ENCODE data around the gene SDHC. TPM values are rescaled to one million over a fixed set of nuclear protein-coding genes. Genes with fewer than 3 reads are reported as not detected.

The SDHC gene
- total RNA-seq, 2 experiments from 2014 or later: 144 to 173 TPM

DNA sequence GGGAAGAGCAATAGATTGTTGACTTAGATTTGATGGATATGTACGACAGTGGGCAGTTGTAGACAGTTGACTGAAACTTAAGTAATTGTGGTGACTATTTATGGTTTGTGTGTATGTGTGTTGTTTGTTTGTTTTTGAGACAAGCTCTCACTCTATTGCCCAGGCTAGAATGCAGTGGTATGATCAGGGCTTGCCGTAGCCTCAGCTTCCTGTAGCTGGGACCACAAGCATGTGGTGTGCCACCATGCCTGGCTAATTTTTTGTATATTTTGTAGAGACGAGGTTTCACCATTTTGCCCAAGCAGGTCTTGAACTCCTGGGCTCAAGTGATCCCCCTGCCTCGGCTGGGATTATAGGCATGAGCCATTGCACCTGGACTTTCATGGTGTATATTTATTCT, 9.8 kb downstream of the SDHC start:
- Mint-ChIP-seq H3K9me3 (ENCODE audit: low read depth) (no peaks in the 10 kb centered on the region), H3K27me3 (no peaks in the 10 kb centered on the region), H3K4me3 (no peak overlapping the region), H3K27ac (peak overlapping the region; percentile 50), H3K4me1 (peaks cover 9% of the 10 kb centered on the region), H3K36me3 (peaks cover 19% of the 10 kb centered on the region)
- CTCF ChIA-PET: interaction anchor here (0.5 to 4.1 kb wide), 3 partner anchors 19 to 58 kb away, joined by 3 to 15 read pairs (median 3); no protein-coding TSS in a partner anchor
- DNase-seq (peak; percentile 73), ATAC-seq (peak; percentile 76)

DNA sequence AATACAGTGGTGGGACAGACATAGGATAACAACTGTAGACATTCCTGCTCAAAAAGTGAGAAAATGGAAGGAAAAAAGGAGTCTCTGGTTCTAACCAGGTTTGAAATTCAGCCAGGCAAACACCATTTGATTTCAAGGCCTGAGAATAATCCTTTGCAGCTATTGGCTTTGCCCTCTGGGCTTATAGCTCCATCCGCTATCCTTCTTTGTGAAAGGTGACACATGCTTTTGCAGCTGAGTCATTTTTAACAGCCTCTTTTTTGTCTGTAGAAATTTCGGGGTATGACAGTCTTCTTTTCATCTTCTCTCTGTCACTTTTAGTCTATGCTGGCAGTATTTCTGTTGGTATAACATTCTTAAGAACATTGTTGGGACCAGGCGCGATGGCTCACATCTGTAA, 16.2 kb downstream of the SDHC start:
- no peak overlapping the region for H3K4me3 Mint-ChIP-seq
- H3K36me3 Mint-ChIP-seq: peaks cover 37% of the 10 kb centered on the region
- DNase-seq (no peak), ATAC-seq (no peak)
- CTCF ChIA-PET: no interaction called here
- no peak overlapping the region for H3K27ac Mint-ChIP-seq
- no peaks in the 10 kb centered on the region for H3K9me3 Mint-ChIP-seq (ENCODE audit: low read depth)
- H3K4me1 Mint-ChIP-seq: no peaks in the 10 kb centered on the region
- no peaks in the 10 kb centered on the region for H3K27me3 Mint-ChIP-seq

DNA sequence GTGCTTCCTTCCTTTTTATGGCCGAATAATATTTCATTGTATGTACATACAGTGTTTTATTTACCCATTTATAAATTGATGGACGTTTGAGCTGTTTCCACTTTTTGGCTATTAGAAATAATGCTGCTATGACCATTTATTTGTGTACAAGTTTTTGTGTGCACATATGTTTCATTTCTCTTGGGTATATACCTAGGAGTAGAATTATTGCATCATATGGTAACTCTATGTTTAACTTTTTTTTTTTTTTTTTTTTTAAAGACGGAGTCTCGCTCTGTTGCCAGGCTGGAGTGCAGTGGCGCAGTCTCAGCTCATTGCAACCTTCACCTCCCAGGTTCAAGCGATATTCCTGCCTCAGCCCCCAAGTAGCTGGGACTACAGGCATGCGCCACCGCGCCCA, 19.0 kb downstream of the SDHC start:
- H3K9me3 Mint-ChIP-seq (ENCODE audit: low read depth): no peaks in the 10 kb centered on the region
- no peak overlapping the region for H3K4me3 Mint-ChIP-seq
- CTCF ChIA-PET: no interaction called here
- H3K4me1 Mint-ChIP-seq: no peaks in the 10 kb centered on the region
- ATAC-seq (no peak), DNase-seq (no peak)
- H3K27ac Mint-ChIP-seq: no peak overlapping the region
- H3K36me3 Mint-ChIP-seq: peaks cover 35% of the 10 kb centered on the region
- no peaks in the 10 kb centered on the region for H3K27me3 Mint-ChIP-seq

DNA sequence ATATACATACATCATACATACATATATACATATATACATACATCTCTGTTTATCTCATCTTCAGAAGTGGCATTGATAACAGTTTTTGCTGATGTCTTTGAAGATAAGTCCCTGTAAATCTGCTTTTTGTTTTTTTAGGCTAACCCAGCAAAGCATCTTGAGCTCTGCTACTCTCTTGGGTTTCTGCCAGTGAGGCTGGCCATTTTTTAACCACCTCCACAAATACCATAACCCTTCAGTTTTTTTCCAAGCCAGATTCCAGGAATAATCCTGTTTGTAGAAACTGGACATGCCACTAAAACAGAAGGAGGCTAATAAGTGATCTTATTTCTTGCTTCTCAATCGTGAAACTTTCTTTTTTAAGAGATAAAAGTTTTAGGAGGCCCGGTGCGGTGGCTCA, 21.6 kb downstream of the SDHC start:
- Mint-ChIP-seq H3K4me3 (no peak overlapping the region), H3K27ac (no peak overlapping the region), H3K27me3 (no peaks in the 10 kb centered on the region), H3K4me1 (no peaks in the 10 kb centered on the region), H3K36me3 (peaks cover 34% of the 10 kb centered on the region), H3K9me3 (ENCODE audit: low read depth) (no peaks in the 10 kb centered on the region)
- ATAC-seq: no peak
- CTCF ChIA-PET: interaction anchor here (1.2 kb wide), 1 partner anchor 46 kb away, joined by 4 read pairs; no protein-coding TSS in a partner anchor
- DNase-seq: no peak

DNA sequence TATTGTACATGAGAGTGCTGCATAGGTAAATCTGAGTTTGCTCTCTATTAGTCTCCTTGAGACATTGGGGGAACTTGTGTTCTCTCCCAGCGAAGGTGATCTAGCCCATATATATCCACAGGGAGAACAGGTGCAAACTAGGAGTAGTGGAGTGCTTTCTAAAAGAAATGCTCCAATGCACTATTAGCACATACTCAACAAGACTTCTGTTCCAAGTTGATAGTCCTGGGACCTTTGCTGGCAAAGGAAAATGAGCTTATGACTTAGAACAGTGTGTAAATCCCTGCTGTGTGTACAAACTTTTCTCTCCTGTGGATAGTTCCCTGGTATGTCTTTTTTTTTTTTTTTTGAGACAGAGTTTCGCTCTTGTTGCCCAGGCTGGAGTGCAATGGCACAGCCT, 28.0 kb downstream of the SDHC start:
- CTCF ChIA-PET: interaction anchor here (1.3 kb wide), 1 partner anchor 28 kb away, joined by 3 read pairs; the partner anchor contains the start of gene SDHC
- no peaks in the 10 kb centered on the region for H3K27me3 Mint-ChIP-seq
- peaks cover 23% of the 10 kb centered on the region for H3K36me3 Mint-ChIP-seq
- H3K27ac Mint-ChIP-seq: no peak overlapping the region
- H3K9me3 Mint-ChIP-seq (ENCODE audit: low read depth): no peaks in the 10 kb centered on the region
- no peak overlapping the region for H3K4me3 Mint-ChIP-seq
- no peak for ATAC-seq
- no peak for DNase-seq
- H3K4me1 Mint-ChIP-seq: no peaks in the 10 kb centered on the region

DNA sequence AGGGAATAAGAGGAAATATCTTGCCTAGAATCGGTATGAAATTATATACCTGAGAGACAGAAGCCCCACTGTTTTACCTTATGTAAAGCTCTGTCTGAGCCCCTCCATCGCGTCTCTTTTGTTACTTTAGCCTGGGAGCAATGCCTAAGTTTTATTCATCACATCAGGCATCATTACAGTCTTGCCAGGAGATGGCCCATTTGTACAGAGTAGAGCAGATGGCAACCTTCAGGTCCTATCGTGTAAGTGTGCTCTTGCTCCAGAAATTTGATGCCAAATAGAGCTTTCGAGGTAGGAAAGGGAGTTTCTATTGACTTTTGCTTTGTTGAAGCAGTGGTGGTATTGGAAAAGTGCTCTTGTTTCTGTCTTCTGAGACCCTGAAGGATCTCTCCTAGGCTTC, 28.6 kb downstream of the SDHC start:
- H3K27me3 Mint-ChIP-seq: no peaks in the 10 kb centered on the region
- H3K9me3 Mint-ChIP-seq (ENCODE audit: low read depth): no peaks in the 10 kb centered on the region
- CTCF ChIA-PET: interaction anchor here (1.3 kb wide), 1 partner anchor 29 kb away, joined by 3 read pairs; the partner anchor contains the start of gene SDHC
- no peaks in the 10 kb centered on the region for H3K4me1 Mint-ChIP-seq
- H3K36me3 Mint-ChIP-seq: peaks cover 22% of the 10 kb centered on the region
- DNase-seq (no peak), ATAC-seq (no peak)
- no peak overlapping the region for H3K4me3 Mint-ChIP-seq
- H3K27ac Mint-ChIP-seq: no peak overlapping the region

DNA sequence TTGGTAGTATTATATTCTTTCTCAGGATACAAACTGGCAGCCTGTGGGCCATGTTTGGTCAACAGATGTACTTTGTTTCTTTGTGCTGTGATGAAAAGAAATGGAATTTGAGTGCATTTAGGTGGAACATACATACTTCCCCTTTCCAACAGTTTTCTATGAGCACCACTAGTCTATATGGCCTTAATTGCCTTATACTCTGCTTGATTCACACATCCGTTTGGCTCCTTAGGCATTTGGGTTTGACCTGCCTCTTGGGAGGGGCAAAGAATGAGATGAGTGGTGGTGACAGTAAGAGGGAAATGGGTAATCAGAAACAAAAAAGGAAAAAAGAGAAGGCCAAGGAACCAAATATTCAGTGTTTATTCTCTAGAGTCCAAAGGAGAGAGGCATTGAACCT, 36.5 kb downstream of the SDHC start:
- Mint-ChIP-seq H3K9me3 (ENCODE audit: low read depth) (no peaks in the 10 kb centered on the region), H3K36me3 (peaks cover 16% of the 10 kb centered on the region), H3K4me3 (no peak overlapping the region), H3K27me3 (no peaks in the 10 kb centered on the region), H3K27ac (no peak overlapping the region), H3K4me1 (peaks cover 21% of the 10 kb centered on the region)
- CTCF ChIA-PET: no interaction called here
- DNase-seq (no peak), ATAC-seq (no peak)

DNA sequence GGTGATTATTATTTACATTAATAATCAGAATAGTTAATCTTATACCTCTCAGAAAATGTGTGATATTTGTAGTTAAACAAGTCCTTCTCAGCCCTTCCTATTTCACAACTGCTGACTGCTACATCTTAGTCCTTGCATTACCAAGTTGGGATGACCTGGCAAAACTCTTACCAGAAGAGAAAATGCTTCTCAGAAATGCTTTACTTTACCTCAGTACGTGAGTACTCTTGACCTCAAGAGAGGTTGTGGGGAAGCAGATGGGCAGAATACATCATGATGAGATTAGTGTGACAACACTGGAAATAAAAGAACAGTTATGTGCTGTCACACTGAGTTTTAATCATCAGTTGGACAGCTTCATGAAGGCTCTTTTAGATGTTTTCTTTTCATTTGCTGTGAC, 37.3 kb downstream of the SDHC start:
- peak; percentile 82 for ATAC-seq
- H3K27me3 Mint-ChIP-seq: no peaks in the 10 kb centered on the region
- peak; percentile 59 for DNase-seq
- peaks cover 21% of the 10 kb centered on the region for H3K4me1 Mint-ChIP-seq
- CTCF ChIA-PET: interaction anchor here (0.9 kb wide), 1 partner anchor 32 kb away, joined by 3 read pairs; no protein-coding TSS in a partner anchor
- no peaks in the 10 kb centered on the region for H3K9me3 Mint-ChIP-seq (ENCODE audit: low read depth)
- no peak overlapping the region for H3K4me3 Mint-ChIP-seq
- H3K27ac Mint-ChIP-seq: peak overlapping the region; percentile 77
- H3K36me3 Mint-ChIP-seq: peaks cover 17% of the 10 kb centered on the region

DNA sequence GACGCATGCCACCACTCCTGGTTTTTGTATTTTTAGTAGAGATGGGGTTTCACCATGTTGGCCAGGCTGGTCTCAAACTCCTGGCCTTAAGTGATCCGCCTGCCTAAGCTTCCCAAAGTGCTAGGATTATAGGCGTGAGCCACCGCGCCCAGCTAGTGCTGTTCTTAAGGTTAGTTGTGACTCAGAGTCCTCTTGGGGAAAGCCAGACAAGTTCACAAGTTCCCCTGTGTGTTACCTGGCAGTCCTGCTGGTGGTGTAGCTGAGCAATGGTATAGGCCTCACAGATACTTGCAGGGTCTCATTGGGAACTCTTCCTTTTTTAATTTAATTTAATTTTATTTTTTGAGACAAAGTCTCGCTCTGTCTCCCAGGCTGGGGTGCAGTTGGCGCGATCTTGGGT, 42.9 kb downstream of the SDHC start:
- CTCF ChIA-PET: interaction anchor here (1.0 to 1.7 kb wide), 2 partner anchors 10 to 25 kb away, joined by 4 to 5 read pairs; partner anchors contain the start of gene CFAP126
- ATAC-seq (no peak), DNase-seq (no peak)
- no peak overlapping the region for H3K4me3 Mint-ChIP-seq
- peaks cover 14% of the 10 kb centered on the region for H3K4me1 Mint-ChIP-seq
- no peak overlapping the region for H3K27ac Mint-ChIP-seq
- no peaks in the 10 kb centered on the region for H3K27me3 Mint-ChIP-seq
- H3K36me3 Mint-ChIP-seq: peaks cover 21% of the 10 kb centered on the region
- no peaks in the 10 kb centered on the region for H3K9me3 Mint-ChIP-seq (ENCODE audit: low read depth)

DNA sequence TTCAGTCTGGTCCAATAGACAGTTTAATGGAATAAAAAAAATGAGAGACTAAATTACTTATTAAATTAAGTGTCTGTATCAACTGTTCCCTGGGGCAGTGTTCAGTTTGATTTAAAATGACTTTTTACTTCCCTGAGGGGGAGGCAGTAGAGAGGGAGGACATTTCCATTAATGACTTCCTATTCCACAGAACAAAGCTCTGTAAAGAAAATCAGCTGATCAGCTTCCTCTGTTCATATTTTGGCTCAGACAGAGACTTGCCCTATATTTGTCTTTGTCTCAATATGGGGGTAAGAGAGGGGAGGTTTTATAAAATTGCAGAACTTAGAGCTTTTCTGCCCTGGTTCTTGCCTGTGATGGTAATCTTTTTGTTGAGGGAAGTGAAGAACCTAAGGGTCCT, 45.1 kb downstream of the SDHC start:
- H3K9me3 Mint-ChIP-seq (ENCODE audit: low read depth): no peaks in the 10 kb centered on the region
- CTCF ChIA-PET: no interaction called here
- no peak for DNase-seq
- H3K27me3 Mint-ChIP-seq: no peaks in the 10 kb centered on the region
- no peak overlapping the region for H3K27ac Mint-ChIP-seq
- peaks cover 10% of the 10 kb centered on the region for H3K4me1 Mint-ChIP-seq
- H3K4me3 Mint-ChIP-seq: no peak overlapping the region
- H3K36me3 Mint-ChIP-seq: peaks cover 29% of the 10 kb centered on the region
- no peak for ATAC-seq

DNA sequence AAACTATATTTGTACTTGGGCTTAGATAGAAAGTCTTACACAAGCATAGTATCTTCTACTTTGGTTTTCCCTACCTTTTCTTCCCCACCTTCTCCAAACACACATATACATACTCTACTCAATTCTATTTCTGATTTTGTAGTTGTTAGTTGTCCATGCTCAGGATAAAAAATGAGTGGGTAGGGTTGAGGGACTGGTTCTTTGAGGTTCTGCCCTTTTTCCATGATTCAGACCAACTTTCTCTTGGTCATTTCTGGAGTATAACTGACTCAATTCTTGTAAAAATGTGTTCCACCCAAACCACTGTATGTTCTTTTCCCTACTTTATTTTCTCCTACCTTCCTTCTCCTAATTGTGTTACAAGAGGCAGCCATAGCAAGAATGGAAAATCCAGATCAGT, 50.2 kb downstream of the SDHC start:
- CTCF ChIA-PET: interaction anchor here (1.0 kb wide), 2 partner anchors 18 to 73 kb away, joined by 4 to 5 read pairs; no protein-coding TSS in a partner anchor
- Mint-ChIP-seq H3K36me3 (peaks cover 19% of the 10 kb centered on the region), H3K9me3 (ENCODE audit: low read depth) (no peaks in the 10 kb centered on the region), H3K27me3 (no peaks in the 10 kb centered on the region), H3K4me3 (no peak overlapping the region), H3K27ac (no peak overlapping the region), H3K4me1 (peaks cover 15% of the 10 kb centered on the region)
- no peak for DNase-seq
- no peak for ATAC-seq

DNA sequence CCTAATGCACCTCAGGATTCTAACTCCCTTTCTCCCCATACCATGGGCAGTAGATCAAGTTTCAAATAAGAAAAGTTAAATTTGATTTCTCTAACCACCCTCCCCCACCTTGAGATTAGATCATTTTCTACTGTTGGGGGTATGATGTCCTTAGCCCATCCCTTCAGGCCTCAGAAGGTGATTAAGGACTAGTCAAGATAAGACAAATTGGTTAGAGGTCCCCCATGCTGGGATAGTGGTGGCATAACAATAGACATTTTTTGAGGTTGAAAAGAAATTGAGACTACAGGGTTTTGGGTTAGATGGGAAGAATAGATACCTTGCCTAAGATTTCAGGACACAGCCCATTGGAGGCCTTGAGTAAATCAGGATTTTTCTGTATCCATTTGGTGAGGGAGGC, 51.0 kb downstream of the SDHC start:
- CTCF ChIA-PET: interaction anchor here (1.0 kb wide), 1 partner anchor 74 kb away, joined by 5 read pairs; no protein-coding TSS in a partner anchor
- no peak overlapping the region for H3K4me3 Mint-ChIP-seq
- no peak for DNase-seq
- ATAC-seq: no peak
- H3K9me3 Mint-ChIP-seq (ENCODE audit: low read depth): no peaks in the 10 kb centered on the region
- peaks cover 11% of the 10 kb centered on the region for H3K4me1 Mint-ChIP-seq
- H3K27me3 Mint-ChIP-seq: no peaks in the 10 kb centered on the region
- no peak overlapping the region for H3K27ac Mint-ChIP-seq
- H3K36me3 Mint-ChIP-seq: peaks cover 17% of the 10 kb centered on the region

DNA sequence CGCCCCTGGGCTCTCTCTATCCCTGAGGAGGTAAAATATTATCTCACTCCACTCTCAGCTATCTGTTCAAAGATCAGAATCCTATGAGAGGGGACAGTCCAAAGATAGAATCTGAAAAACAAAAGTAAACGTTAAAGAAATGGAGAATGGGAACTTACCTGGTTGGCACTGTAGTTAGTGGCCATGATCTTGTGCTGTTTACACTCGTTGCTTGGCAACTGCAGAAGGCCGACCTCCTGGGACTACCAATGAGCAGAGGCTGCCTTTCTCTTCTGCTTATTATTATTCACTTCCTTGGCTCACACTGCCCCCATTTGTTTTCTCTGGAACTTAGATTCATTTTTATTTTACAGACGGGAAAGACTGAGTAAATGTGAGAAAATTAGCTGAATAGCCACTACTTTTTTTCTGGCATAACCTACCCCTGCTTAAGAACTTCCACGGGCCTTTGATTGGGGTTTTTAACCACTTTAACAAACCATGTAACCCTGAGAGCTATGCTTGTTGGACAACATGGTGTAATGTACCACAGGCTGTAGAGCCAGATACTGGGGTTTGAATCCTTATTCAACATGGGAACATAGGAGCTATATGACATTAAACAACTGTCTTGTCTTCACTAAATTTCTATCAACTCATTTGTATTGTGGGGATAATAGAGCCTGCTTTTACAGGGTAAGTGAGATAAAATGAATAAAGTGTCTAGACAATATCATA, 53.7 kb downstream of the SDHC start, which contains the start of gene CFAP126:
Gene CFAP126 (minus strand): TSS at position 193 of the 717 bp plus-strand sequence. CDS start 8 bp downstream, at position 185.
- H3K27me3 Mint-ChIP-seq: no peaks in the 10 kb centered on the region
- CTCF ChIA-PET: interaction anchor here (0.8 to 3.6 kb wide), 14 partner anchors 10 to 177 kb away, joined by 3 to 25 read pairs (median 5); partner anchors contain the start of genes APOA2 and TOMM40L
- peak within 1 kb of the TSS; percentile 38 for H3K27ac Mint-ChIP-seq
- no peak within 1 kb of the TSS for H3K4me3 Mint-ChIP-seq
- H3K36me3 Mint-ChIP-seq: peaks cover 14% of the 10 kb centered on the region
- H3K9me3 Mint-ChIP-seq (ENCODE audit: low read depth): no peaks in the 10 kb centered on the region
- DNase-seq: peak; percentile 78
- ATAC-seq: peak; percentile 99
- peaks cover 17% of the 10 kb centered on the region for H3K4me1 Mint-ChIP-seq

DNA sequence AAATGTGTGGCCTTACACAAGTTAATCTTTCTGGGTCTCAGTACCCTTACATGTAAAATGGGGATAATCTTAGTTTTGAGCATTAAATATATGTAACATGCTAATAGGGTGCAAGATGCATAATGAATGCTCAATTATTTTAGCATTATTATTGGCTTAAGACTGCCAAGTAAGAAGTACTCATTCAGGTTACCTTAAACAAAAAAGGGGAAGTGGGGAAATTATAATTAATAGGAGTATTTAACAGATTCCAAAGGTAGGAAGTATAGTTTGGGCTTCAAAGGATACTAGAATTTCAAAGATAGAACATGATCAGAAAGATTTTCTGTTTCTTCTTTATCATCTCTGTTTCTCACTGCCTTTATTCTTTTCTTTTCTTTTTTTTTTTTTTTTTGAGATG, 59.3 kb downstream of the SDHC start:
- no peak overlapping the region for H3K27ac Mint-ChIP-seq
- H3K4me1 Mint-ChIP-seq: peaks cover 6% of the 10 kb centered on the region
- ATAC-seq (no peak), DNase-seq (no peak)
- no peaks in the 10 kb centered on the region for H3K36me3 Mint-ChIP-seq
- H3K9me3 Mint-ChIP-seq (ENCODE audit: low read depth): no peaks in the 10 kb centered on the region
- H3K27me3 Mint-ChIP-seq: no peaks in the 10 kb centered on the region
- H3K4me3 Mint-ChIP-seq: no peak overlapping the region
- CTCF ChIA-PET: interaction anchor here (1.2 to 2.9 kb wide), 5 partner anchors 9 to 147 kb away, joined by 5 to 15 read pairs (median 9); partner anchors contain the start of gene TOMM40L

Data from activated CD8-positive, alpha-beta memory T cell treated with anti-CD3 and anti-CD28 coated beads, Interleukin-2, amount 10 ng/mL, durations not matched to agents 7 days and 5 days (primary cell).